Neural progenitor cell (in vitro differentiated cells): ENCODE measurements around the gene TMEM273.

Experiments used
- EZH2 ChIP-seq: fragments of 200-600 bp; sonication (generic); IDR thresholded peaks from 2 replicates; pipeline ENCODE4 v1.6.1; 2017; ENCODE audit warnings: antibody characterized with exemption, mild to moderate bottlenecking, moderate library complexity
- EZH2phosphoT487 ChIP-seq: fragments of 200-600 bp; sonication (generic); IDR thresholded peaks from 2 replicates; pipeline ENCODE4 v1.6.1; 2017; ENCODE audit warnings: antibody characterized with exemption
- TF ChIP-seq, protein P1 (sequence below): fragments of 200-600 bp; sonication (generic); IDR thresholded peaks from 2 replicates; pipeline ENCODE4 v1.5.1; 2017; ENCODE audit warnings: antibody characterized with exemption, mild to moderate bottlenecking

DNA sequence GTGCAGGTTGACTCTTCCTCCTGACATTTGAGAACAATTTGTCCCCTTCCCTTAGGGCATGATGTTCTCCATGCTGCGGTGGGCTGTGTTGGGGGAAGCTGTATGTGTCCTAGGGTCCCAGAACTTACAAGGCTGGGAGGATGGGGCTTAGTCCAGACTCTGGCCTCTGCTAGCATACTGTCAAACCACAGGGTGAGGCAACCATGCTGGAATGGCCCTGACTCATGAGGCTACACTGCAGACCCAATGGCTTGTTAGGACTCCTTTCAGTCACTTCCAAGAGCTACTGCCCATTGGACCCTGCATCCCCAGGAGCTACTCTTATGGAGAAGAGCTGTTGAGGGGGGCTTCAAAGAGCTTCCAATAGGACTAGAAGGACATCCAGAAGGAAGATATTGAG is 34.2 kb downstream of the TMEM273 start:
- TF ChIP-seq, protein P1, sequence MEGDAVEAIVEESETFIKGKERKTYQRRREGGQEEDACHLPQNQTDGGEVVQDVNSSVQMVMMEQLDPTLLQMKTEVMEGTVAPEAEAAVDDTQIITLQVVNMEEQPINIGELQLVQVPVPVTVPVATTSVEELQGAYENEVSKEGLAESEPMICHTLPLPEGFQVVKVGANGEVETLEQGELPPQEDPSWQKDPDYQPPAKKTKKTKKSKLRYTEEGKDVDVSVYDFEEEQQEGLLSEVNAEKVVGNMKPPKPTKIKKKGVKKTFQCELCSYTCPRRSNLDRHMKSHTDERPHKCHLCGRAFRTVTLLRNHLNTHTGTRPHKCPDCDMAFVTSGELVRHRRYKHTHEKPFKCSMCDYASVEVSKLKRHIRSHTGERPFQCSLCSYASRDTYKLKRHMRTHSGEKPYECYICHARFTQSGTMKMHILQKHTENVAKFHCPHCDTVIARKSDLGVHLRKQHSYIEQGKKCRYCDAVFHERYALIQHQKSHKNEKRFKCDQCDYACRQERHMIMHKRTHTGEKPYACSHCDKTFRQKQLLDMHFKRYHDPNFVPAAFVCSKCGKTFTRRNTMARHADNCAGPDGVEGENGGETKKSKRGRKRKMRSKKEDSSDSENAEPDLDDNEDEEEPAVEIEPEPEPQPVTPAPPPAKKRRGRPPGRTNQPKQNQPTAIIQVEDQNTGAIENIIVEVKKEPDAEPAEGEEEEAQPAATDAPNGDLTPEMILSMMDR: no peak
- TF ChIP-seq EZH2phosphoT487 (no peak), EZH2 (no peak)
